Lower leg skin (tissue), 3 donors: ENCODE results near the gene EIF4E.

Source experiments
- POLR2A ChIP-seq, 2 donors: fragments of 450-650 bp; IDR thresholded peaks; one replicate each; pipeline ENCODE4 v1.6.1; 2016 to 2017; ENCODE audit warnings: antibody characterized with exemption in 2 of 2, mild to moderate bottlenecking in 1 of 2, moderate library complexity in 1 of 2
- TF ChIP-seq, protein P1 (sequence below), 3 donors: fragments of 450-650 bp; IDR thresholded peaks; one replicate each; pipeline ENCODE4 v1.5.1; 2016; ENCODE audit warnings: antibody characterized with exemption in 3 of 3, mild to moderate bottlenecking in 3 of 3, moderate library complexity in 2 of 3

DNA sequence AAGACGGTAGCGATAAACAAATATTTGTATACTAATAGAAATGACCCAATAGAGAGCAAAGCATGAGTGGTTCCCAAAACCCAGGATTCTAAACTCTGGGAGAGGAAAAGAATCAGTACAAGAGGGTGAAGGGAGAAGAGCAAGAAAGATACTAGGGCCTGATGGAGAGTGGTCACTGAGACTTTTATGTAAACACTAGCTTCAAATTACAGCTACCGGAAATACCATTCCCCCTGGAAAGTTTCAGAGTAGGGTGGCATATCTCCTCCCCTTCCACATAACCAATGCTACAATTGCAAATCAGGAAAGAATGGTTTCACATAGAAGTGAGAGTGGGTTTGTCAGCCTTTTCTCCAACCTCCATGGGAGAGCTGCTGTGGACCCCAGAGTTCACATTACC is 77.1 kb downstream of the EIF4E start:
- TF ChIP-seq, protein P1, sequence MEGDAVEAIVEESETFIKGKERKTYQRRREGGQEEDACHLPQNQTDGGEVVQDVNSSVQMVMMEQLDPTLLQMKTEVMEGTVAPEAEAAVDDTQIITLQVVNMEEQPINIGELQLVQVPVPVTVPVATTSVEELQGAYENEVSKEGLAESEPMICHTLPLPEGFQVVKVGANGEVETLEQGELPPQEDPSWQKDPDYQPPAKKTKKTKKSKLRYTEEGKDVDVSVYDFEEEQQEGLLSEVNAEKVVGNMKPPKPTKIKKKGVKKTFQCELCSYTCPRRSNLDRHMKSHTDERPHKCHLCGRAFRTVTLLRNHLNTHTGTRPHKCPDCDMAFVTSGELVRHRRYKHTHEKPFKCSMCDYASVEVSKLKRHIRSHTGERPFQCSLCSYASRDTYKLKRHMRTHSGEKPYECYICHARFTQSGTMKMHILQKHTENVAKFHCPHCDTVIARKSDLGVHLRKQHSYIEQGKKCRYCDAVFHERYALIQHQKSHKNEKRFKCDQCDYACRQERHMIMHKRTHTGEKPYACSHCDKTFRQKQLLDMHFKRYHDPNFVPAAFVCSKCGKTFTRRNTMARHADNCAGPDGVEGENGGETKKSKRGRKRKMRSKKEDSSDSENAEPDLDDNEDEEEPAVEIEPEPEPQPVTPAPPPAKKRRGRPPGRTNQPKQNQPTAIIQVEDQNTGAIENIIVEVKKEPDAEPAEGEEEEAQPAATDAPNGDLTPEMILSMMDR (IDR thresholded peaks at IDR 0.05), result no peak
- TF ChIP-seq POLR2A (IDR thresholded peaks at IDR 0.05), result no peak
